K562 (cell line): ENCODE measurements around the gene NDST1. TPM values are rescaled to one million over a fixed set of nuclear protein-coding genes. Genes with fewer than 3 reads are reported as not detected.

ENCODE experiments used
- HDAC8 ChIP-seq: fragments of 450-650 bp; IDR thresholded peaks from 2 replicates; pipeline ENCODE4 v1.6.1; 2016; ENCODE audit warnings: mild to moderate bottlenecking, missing genetic modification characterization, moderate library complexity, missing compliant biosample characterization
- PPARD ChIP-seq: fragments of 250-450 bp; sonication (Bioruptor Pico); IDR thresholded peaks from 2 replicates; pipeline ENCODE4 v1.8.0; 2022; ENCODE audit warnings: inconsistent platforms, mild to moderate bottlenecking, moderate library complexity
- ZKSCAN3 ChIP-seq: fragments of 250-450 bp; sonication (Bioruptor Pico); IDR thresholded peaks from 2 replicates; pipeline ENCODE4 v1.4.0; 2020
- polyA plus RNA-seq, 8 experiments: library from polyadenylated mRNA; depleted of rRNA in 4 of 8; stranded (reverse) in 5 of 8; unstranded in 3 of 8; fragments of >200 nt; fragmentation: Nextera tagmentation in 2 of 8; fragmentation: Illumina TruSeq in 1 of 8; extraction: Ambion mirVana in 2 of 8; extraction: Trizol in 1 of 8; gene quantifications; 2 replicates each; pipeline versions ENCODE4 v1.2.1 to v1.2.3, GENCODE V29; 2011 to 2014; ENCODE audit warnings: inconsistent platforms in 1 of 8, missing spikeins in 1 of 8
- total RNA-seq, 7 experiments: library from RNA; depleted of rRNA in 6 of 7; stranded (reverse); fragments of >200 nt in 6 of 7; fragmentation: Illumina TruSeq in 2 of 7; extraction: Trizol in 2 of 7; gene quantifications; 2 replicates each; pipeline versions ENCODE4 v1.2.1 to v1.2.3, GENCODE V29; 2011 to 2021; ENCODE audit warnings: low replicate concordance in 1 of 7
- TF ChIP-seq, protein P1 (sequence below): fragments of 150-350 bp; IDR thresholded peaks from 2 replicates; pipeline ENCODE4 v1.6.1; 2014; ENCODE audit warnings: low read depth, mild to moderate bottlenecking, low read length, borderline replicate concordance
- TF ChIP-seq, protein P2 (sequence below): fragments of 200-400 bp; formaldehyde crosslinking; IDR thresholded peaks from 2 replicates; pipeline ENCODE4 v1.6.1; 2017; ENCODE audit warnings: mild to moderate bottlenecking, low read depth, low read length, moderate library complexity

Gene NDST1
- total and polyA plus RNA-seq, 9 of the 15 experiments (the other 6 are each of a cell fraction or from before 2014, with no cell fraction given): 0.38 to 47.9 (median 9.9) TPM

DNA sequence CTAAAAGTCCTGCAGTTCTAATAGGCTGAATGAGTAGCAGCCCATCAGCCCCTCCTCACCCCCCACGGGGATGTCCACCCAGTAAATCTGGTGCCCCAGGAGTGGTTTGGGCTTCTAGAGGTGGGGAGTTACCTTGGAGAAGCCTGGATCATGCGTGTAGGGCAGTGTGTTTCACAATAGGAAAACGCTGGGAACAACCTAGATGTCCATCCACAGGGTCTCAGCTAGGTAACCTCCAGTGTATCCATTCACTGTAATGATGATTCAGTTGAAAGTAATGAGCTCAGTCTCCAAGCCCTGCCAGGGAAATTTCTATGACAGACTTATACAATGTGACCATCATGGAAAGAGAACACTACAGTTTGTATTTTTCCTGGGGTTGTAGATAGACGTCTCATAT lies 51.8 kb downstream of the NDST1 start (continued):
- TF ChIP-seq, protein P1, sequence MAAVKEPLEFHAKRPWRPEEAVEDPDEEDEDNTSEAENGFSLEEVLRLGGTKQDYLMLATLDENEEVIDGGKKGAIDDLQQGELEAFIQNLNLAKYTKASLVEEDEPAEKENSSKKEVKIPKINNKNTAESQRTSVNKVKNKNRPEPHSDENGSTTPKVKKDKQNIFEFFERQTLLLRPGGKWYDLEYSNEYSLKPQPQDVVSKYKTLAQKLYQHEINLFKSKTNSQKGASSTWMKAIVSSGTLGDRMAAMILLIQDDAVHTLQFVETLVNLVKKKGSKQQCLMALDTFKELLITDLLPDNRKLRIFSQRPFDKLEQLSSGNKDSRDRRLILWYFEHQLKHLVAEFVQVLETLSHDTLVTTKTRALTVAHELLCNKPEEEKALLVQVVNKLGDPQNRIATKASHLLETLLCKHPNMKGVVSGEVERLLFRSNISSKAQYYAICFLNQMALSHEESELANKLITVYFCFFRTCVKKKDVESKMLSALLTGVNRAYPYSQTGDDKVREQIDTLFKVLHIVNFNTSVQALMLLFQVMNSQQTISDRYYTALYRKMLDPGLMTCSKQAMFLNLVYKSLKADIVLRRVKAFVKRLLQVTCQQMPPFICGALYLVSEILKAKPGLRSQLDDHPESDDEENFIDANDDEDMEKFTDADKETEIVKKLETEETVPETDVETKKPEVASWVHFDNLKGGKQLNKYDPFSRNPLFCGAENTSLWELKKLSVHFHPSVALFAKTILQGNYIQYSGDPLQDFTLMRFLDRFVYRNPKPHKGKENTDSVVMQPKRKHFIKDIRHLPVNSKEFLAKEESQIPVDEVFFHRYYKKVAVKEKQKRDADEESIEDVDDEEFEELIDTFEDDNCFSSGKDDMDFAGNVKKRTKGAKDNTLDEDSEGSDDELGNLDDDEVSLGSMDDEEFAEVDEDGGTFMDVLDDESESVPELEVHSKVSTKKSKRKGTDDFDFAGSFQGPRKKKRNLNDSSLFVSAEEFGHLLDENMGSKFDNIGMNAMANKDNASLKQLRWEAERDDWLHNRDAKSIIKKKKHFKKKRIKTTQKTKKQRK: no peak
- TF ChIP-seq ZKSCAN3: no peak
- TF ChIP-seq HDAC8 (tag): no peak
- TF ChIP-seq PPARD (CRISPR knock-in tag): no peak
- TF ChIP-seq, protein P2, sequence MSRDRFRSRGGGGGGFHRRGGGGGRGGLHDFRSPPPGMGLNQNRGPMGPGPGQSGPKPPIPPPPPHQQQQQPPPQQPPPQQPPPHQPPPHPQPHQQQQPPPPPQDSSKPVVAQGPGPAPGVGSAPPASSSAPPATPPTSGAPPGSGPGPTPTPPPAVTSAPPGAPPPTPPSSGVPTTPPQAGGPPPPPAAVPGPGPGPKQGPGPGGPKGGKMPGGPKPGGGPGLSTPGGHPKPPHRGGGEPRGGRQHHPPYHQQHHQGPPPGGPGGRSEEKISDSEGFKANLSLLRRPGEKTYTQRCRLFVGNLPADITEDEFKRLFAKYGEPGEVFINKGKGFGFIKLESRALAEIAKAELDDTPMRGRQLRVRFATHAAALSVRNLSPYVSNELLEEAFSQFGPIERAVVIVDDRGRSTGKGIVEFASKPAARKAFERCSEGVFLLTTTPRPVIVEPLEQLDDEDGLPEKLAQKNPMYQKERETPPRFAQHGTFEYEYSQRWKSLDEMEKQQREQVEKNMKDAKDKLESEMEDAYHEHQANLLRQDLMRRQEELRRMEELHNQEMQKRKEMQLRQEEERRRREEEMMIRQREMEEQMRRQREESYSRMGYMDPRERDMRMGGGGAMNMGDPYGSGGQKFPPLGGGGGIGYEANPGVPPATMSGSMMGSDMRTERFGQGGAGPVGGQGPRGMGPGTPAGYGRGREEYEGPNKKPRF: no peak
